ENCODE measurements around the gene GPR39. TPM values are rescaled to one million over a fixed set of nuclear protein-coding genes. Genes with fewer than 3 reads are reported as not detected.
A peak's percentile ranks its signal among the peaks of the same experiment; 100 is the strongest.

The GPR39 gene
- total RNA-seq, 1 donor from 2014 or later = not detected

DNA sequence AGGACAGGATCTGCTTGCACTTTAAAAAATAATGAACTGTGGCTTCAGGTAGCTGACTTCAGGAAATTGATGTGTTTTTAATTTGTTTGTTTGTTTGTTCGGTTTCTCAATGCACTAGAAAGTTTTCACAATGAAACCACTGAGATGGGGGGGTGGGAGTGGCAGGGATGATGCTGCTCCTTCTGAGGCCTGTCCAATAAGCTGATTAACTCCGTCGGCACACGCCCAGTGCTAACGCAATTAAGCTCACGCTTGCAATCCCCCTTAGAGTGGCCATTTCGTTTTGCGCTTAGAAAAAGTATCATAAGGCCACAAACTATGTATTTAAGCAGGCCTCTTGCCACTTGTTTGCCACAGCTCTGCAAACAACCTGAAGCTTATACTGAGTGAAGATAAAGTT lies 12.5 kb upstream of the GPR39 start:
- ATAC-seq (ENCODE audit: poor library complexity) = no peak

DNA sequence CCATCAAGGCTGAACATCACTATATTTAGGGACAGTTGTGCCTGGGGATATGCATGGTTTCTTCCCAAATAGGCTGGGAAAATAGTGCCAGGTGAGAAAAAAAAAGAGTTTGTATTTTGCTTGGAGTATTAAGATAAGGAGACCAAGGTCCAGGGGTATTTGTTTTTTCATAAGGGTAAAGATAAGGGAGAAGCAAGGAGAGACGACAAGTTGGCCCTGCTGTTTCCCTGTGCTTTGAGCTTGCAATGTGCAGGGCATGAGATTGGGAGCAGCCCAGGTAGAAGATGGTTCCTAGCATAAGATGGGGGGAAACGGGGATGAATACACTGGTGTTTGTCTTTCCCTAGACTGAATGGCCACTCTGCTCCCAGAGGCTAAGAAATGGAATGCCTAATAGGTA lies 8.8 kb upstream of the GPR39 start:
- no peak for ATAC-seq (ENCODE audit: poor library complexity)
- intact Hi-C loops (cut with DNase I) = no loop called here
- no peak for DNase-seq

More for the DNA sequence above, 12.5 kb upstream of the GPR39 start:
- DNase-seq = no peak
- intact Hi-C loops (cut with DNase I) = no loop called here

DNA sequence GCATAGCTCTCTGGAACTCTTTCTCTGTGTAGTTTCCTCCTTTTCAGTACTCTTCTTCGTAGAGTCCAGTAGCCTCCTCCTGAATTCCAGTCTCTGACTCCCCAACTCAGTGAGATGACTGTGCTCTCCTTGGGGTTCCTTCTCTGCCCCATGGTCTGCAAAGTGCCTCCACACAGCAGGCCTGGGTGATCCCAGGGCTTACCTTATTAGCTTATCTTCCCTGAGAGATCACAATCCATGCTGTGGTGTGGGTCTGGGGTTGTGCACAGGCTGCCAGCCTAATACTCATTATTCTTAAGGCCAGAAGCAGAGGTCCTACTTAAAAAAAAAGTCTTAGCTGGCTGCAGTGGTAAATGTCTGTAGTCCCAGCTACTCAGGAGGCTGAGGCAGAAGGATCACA lies 4.6 kb upstream of the GPR39 start:
- no peak for ATAC-seq (ENCODE audit: poor library complexity)
- intact Hi-C loops (cut with DNase I) = no loop called here
- no peak for DNase-seq

DNA sequence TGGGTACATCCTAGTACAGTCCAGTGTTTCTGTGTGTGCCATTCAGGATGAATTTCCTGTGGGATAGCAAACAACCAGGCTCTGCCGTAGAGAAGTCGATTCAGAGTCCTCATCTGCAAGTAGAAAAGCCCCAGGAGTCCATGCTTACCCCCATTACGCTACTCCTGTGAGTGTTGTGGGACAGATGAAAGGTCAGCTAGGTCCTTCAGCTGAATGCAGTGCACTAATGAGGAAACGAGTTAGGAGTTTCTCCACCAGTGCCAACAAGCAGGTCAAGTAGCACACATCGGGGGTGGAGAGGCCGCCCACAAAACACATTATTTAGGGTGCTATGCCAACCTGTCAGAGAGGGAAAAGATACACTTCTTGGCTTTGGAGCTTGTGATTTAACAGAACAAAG lies 2.5 kb upstream of the GPR39 start:
- DNase-seq (no peak), ATAC-seq (ENCODE audit: poor library complexity) (no peak)
- intact Hi-C loops (cut with DNase I) = no loop called here

DNA sequence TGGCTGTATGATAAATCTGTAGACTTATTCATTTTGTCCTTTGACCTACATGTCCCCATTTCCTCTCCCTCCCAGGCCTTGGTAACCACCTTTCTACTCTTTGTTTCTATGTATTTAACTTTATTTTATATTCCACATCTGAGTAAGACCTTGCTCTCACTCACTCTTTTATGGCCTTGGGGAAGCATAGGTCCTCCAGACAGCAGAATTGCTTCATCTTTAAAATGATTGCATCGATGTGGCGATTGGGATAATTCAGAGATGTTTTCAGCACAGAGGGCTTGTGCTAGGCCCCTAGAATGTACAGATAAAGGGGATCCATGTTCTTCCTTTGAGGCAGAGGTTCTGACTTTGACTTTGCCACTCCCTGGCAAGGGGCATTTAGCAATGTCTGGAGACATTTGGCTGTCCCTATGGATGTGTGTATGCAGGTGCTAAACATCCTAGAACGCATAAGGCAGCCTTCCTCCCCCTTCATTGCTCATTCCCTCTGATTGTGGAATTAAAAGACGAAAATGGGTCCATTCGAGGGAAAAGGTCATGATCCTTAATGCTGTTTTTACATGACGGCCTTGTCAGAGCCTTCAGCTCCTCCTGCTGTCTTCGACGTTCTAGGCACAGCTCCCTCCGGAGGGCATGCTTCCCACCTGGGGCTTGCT lies 1.2 kb upstream of the GPR39 start:
- ATAC-seq (ENCODE audit: poor library complexity) = no peak

DNA sequence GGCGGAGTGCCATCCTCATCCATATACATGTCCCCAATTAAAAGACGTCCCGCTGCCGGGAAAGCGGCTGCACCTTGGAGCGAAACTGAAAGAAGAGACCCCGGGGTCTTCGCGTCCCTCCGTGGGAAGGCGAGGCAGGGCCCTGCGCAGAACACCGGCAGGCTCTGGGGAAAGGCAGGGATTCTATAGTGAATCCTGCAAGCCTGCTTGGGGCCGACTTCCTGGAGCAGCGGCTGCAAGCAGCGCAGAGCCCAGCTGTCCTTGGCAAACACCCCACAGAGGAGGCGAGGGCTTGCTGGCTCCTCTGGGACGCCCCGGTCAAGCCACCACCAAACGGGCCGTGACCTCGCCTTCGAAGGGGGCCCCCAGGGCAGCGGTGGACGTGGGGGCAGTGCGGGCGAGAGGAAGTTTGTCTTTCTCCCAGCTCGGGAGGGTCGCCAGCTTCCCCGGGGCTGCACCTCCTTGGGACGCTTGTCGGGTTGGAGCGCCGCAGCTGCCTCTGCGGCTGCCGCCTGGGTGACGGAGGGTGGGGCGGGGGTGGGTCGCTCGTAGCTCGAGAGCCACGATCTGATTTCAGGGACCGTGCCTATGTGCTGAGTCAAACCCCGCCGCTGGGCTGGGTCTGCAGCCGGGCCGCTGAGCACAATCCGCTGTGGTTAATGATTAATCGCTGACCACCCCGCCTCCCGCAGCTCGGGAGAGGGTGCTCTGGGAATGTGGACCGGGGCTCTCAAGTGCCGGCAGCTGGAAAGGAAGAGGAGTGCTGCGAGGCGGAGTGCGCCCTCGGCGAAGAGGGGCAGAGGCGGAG lies 486 bp upstream of the GPR39 start:
- ATAC-seq (ENCODE audit: poor library complexity) = peak; percentile 84
- intact Hi-C loops (cut with DNase I) = no loop called here
- DNase-seq = peak; percentile 65

More for the DNA sequence above, 1.2 kb upstream of the GPR39 start:
- DNase-seq = no peak
- intact Hi-C loops (cut with DNase I) = no loop called here

DNA sequence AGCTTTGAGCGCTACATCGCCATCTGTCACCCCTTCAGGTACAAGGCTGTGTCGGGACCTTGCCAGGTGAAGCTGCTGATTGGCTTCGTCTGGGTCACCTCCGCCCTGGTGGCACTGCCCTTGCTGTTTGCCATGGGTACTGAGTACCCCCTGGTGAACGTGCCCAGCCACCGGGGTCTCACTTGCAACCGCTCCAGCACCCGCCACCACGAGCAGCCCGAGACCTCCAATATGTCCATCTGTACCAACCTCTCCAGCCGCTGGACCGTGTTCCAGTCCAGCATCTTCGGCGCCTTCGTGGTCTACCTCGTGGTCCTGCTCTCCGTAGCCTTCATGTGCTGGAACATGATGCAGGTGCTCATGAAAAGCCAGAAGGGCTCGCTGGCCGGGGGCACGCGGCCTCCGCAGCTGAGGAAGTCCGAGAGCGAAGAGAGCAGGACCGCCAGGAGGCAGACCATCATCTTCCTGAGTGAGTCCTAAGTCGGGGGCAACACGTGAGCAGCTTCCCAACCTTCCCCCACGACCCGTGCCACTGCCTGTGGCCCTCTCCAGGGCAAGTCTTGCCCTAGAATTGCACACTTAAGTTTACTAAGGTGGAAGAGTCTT lies 928 bp downstream of the GPR39 start:
- intact Hi-C loops (cut with DNase I) = no loop called here
- no peak for DNase-seq
- ATAC-seq (ENCODE audit: poor library complexity) = no peak

DNA sequence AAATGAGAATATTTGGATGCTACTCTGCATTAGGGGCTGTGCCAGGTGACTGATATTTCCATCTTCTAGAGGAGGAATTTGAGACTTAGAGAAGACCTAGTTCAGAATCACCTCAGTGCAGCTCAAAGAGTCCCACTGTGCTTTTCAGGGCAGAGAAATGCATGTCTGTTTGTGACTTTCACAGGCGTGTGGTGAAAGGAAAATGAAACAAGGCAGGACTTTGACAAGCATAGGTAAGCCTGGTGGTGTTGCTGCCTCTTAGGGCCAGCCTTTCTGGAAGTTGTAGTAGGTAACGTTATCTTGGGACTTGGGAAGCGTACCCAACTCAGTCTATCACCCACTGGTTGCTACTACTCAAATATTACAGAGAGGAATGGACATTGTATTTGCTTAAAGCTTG lies 2.6 kb downstream of the GPR39 start:
- DNase-seq (no peak), ATAC-seq (ENCODE audit: poor library complexity) (no peak)
- intact Hi-C loops (cut with DNase I) = no loop called here

DNA sequence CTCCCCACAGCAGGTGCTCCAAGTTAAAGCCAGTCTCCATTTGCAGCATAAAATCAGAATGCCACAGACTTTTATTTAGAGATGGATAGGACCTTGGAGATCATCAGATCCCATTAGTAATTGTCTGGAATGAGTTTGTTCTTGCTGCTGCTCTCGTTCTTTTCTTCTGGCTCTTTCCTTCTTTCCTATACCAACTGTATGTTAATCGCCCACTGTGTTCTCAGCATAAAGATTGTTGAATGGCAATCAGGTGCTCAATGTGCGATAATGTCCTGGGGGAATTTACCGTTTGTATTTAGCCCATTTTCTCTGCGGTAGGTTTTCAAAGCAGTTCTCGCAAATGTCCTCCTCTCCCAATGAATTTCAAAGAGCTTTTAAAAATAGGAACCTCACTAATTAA lies 3.3 kb downstream of the GPR39 start:
- intact Hi-C loops (cut with DNase I) = no loop called here
- ATAC-seq (ENCODE audit: poor library complexity) (no peak), DNase-seq (no peak)

DNA sequence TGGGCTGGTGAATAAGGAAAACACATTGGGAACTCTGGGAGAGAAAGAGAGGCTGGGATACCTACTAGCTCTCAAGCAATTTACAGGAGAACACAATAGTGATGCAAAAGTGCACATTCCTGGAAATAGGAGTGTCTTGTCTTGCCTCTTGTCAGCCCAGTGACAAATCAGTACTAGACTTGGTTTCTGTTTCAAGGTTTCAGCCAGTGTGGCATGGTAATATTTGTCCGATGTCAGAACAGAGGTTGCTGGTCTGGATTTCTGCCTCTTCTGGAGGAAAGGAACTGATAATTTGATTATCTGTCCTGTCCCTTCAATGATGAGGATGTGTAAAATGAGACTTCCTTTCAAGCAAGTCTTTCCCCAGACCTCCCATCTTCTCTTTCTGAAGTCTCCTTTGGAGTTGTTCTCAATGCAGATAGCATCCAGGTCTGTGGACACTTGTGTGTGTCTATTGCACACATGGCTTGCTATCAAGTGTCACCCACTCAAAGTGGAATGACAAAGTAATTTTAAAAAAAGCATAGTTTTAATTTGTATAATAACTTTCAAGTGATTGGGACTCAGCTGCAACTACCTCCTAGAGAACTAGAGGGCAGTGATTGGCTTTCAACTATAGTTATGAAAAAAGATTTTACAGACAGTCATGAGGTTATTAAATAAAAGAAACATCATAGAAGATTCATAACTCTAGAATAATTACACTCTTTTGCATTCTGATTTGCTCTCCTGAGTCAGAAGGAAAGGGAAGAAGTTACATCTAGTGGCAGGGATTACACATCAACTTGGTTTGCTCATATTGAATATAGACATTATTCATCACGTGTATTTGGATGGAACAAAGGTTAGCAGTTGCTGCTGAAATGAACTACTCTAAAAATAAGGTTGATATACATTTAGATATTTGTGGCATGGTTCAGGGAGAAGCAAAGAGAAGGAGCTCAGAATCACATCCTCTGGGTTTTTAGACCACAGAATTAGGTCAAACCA lies 4.5 kb downstream of the GPR39 start:
- intact Hi-C loops (cut with DNase I) = no loop called here
- DNase-seq (no peak), ATAC-seq (ENCODE audit: poor library complexity) (no peak)

DNA sequence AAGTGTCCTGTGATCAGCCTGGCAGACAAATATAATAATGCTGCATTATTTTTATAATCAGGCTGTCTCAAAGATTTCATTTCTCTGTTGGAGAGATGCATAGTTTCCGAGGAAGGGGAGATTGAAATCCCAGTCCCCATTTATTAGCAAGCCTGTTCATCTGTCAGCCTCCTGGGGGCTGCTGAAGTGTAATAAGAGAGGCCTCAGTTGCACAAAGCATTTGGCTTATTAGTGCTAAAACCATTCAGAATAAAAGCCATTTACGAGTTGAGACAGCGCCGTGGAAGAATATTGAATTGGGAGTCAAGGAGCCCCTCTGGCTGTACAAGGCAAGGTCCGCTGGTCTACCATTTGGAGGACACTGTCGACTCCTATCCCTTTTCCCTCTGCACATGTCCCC lies 6.1 kb downstream of the GPR39 start:
- no peak for ATAC-seq (ENCODE audit: poor library complexity)
- intact Hi-C loops (cut with DNase I) = no loop called here
- no peak for DNase-seq

DNA sequence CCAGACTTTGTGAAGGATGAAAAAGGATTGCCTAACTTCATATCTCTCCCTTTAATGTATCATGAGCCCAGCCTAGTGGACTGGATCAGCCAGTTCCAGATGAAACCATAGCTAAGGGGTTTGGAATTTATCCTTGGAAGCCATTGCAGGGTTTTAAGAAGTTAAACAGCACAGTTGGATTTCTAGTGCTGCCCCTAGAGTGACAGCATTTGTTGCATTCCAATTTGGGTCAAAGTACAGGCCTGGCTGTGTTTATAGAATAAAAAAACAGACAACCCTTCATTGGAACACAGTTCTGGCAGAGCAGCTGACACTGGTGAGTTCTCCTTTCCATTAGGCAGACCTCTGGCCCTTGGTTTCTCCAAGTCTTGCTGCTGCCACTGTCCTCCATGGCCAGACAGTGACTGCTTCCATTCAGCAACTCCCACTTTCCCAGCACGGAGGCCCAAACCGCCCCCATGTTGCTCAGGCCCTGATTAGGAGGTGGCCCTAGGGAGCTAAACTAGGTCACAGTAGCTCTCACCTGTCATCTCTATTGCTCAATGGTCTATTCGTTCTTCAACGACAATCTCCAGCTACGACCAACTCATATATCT lies 8.0 kb downstream of the GPR39 start:
- ATAC-seq (ENCODE audit: poor library complexity) = peak; percentile 68
- no peak for DNase-seq
- intact Hi-C loops (cut with DNase I) = no loop called here

DNA sequence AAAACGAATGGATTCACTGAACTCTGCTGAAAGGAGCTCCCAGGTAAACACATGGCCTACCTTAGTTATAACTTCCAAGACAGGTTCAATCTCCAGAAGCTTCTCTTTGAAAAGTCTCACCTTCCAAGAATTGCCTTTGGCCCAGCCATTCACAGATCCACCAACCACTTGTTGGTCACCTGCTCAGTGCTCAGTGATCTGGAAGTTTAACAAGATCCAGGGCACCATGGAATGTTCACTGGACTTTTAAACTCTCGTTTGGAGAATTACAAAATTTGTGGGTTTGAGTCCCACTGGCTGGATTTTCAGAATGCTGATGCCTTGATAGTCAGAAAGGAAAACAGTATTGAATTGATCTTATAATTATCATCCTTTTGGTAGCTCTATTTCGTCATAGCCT lies 9.4 kb downstream of the GPR39 start:
- intact Hi-C loops (cut with DNase I) = no loop called here
- ATAC-seq (ENCODE audit: poor library complexity) = no peak
- DNase-seq = no peak

DNA sequence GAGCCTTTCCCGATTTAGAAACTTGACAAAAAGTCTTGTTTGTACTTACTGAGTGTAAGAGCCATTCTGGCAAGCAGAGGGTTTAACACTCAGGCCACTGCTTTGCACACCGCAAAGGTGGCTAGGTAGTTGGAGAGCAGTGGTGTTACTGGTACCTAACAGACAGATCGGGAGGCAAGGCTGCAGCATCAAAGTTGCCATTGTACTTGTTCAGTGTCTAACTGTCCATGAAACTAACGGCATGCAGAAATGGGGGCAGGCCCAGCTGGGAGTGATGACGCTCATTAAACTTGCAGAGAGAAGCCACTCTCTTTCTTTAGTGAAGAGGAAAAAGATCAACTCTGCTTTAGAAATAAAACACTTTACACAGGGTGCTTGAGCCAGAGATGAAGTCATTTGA lies 10.1 kb downstream of the GPR39 start:
- no peak for DNase-seq
- intact Hi-C loops (cut with DNase I) = no loop called here
- ATAC-seq (ENCODE audit: poor library complexity) = no peak

DNA sequence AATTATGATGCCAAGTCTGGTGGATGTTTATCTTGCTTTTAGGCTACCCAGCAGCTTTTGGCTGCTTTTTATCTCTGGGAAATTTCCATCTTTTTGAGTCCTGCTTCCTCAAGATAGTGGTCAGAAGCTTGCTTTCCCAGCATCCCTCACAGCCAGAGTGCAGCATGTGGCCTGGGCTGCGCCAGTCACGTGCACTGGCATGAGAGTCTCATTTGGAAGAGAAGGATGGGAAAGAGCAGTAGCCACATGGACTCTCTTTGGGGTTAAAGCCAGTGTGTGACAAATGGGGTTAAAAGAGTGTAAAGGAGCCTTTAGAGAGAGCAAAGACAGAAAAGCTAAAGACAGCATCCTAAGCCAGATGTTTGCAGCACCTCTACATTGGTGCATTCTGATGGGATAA lies 12.7 kb downstream of the GPR39 start:
- no peak for DNase-seq
- ATAC-seq (ENCODE audit: poor library complexity) = no peak
- intact Hi-C loops (cut with DNase I) = no loop called here

DNA sequence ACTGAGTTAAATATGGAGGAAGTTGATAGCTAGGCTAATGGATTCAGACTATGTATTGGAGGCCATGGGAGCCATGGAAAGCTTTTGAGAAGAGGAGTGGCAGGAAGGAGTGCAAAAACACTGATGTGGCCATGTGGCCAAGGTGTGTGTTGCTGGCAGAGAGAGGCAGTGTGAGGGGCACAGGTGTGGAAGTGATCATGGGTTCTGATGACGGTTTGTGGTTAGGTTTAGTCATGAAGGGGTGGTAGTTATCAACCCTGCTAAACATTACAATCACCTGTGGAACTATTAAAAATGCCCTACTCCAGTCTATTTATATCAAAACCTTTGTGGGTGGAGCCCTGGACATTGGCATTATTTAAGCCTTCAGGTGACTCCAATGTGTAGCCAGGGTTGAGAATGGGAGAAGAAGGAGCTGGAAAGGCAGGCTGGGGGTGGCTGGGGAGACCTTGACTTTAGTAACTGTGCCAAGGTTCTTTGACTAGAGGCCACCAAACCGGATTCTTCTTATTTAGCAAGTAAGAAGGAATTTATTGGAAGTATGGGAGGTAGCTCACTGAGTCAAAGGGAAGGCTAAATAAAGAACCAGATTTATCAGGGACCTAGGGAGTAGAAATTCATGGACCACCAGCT lies 13.5 kb downstream of the GPR39 start:
- no peak for DNase-seq
- ATAC-seq (ENCODE audit: poor library complexity) = no peak
- intact Hi-C loops (cut with DNase I) = no loop called here

DNA sequence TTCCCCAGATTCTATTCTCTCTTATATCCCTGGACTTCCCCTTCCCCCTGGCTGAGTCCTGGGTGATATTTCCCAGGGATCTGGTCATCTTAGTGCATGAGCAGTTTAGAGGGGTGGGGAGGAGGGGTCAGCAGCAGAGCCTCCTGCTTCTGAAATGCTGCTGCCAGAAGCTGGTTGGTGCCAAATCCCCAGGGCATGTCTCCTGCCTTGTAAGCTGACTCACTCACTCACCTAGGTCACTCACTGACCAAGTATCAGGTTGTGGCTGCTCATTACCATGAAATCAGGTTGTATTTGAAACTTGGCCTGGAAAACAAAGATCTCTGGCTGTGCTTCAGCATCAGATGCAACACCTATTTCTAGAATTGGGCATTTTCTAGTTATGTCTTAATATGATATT lies 14.3 kb downstream of the GPR39 start:
- no peak for ATAC-seq (ENCODE audit: poor library complexity)
- intact Hi-C loops (cut with DNase I) = no loop called here
- no peak for DNase-seq
